HG03039 (cell line): ENCODE results near the gene PFDN5.
A peak's percentile ranks its signal among the peaks of the same experiment; 100 is the strongest.
"Not testable (repeated sequence)": the region's sequence is repeated elsewhere in the genome, so short reads cannot be mapped to it uniquely, and the experiment has no call there.

Experiments used
- ATAC-seq: cut with Tn5 transposase; IDR thresholded peaks from one replicate; pipeline ENCODE4 v1.9.1; 2021; ENCODE audit warnings: mild to moderate bottlenecking, moderate library complexity; ENCODE audit not compliant: unreplicated experiment

PFDN5 gene

GRCh38 chr12:53325511-53326061 lies 30.2 kb downstream of the PFDN5 start:
- no peak for ATAC-seq

- ATAC-seq = no peak
These were observed 31.3 kb downstream of the PFDN5 start for GRCh38 chr12:53326460-53327185.

GRCh38 chr12:53327435-53328042 lies 32.2 kb downstream of the PFDN5 start:
- ATAC-seq = no peak

- ATAC-seq = no peak
These were observed 32.7 kb downstream of the PFDN5 start for GRCh38 chr12:53328043-53328435.

- no peak for ATAC-seq
These were observed 35.3 kb downstream of the PFDN5 start for GRCh38 chr12:53330671-53331070.

GRCh38 chr12:53332339-53332738 lies 37.0 kb downstream of the PFDN5 start:
- not testable (repeated sequence) for ATAC-seq

GRCh38 chr12:53332744-53333143 lies 37.4 kb downstream of the PFDN5 start:
- no peak for ATAC-seq

GRCh38 chr12:53333289-53333688 lies 37.9 kb downstream of the PFDN5 start:
- ATAC-seq = no peak

GRCh38 chr12:53333845-53334244 lies 38.5 kb downstream of the PFDN5 start:
- ATAC-seq = no peak

GRCh38 chr12:53334822-53335221 lies 39.5 kb downstream of the PFDN5 start:
- ATAC-seq = no peak

GRCh38 chr12:53336181-53336681 lies 40.9 kb downstream of the PFDN5 start, which contains the start of gene SP7:
Gene SP7, minus strand, starts transcription at chr12:53336354. Its CDS starts 708 bp downstream, at chr12:53335646.
- no peak for ATAC-seq

GRCh38 chr12:53338017-53338416 lies 42.7 kb downstream of the PFDN5 start:
- no peak for ATAC-seq

GRCh38 chr12:53338916-53339315 lies 43.6 kb downstream of the PFDN5 start:
- ATAC-seq = no peak

GRCh38 chr12:53340398-53340797 lies 45.1 kb downstream of the PFDN5 start:
- no peak for ATAC-seq

GRCh38 chr12:53343449-53343848 lies 48.1 kb downstream of the PFDN5 start:
- no peak for ATAC-seq

- ATAC-seq = no peak
These were observed 48.6 kb downstream of the PFDN5 start for GRCh38 chr12:53343969-53344368.

GRCh38 chr12:53344487-53344823 lies 49.1 kb downstream of the PFDN5 start:
- no peak for ATAC-seq

GRCh38 chr12:53344824-53345485 lies 49.6 kb downstream of the PFDN5 start:
- ATAC-seq = peak; percentile 59

GRCh38 chr12:53345486-53346188 lies 50.3 kb downstream of the PFDN5 start:
- no peak for ATAC-seq

- ATAC-seq = no peak
These were observed 51.1 kb downstream of the PFDN5 start for GRCh38 chr12:53346491-53346890.

GRCh38 chr12:53347905-53348304 lies 52.6 kb downstream of the PFDN5 start:
- no peak for ATAC-seq
